Breast epithelium (tissue), 3 donors: ENCODE measurements around the gene VRK1.

Source experiments
- CTCF ChIP-seq, 3 donors: fragments of 450-650 bp; IDR thresholded peaks; one replicate each; pipeline ENCODE4 v1.5.1; 2016 to 2017; ENCODE audit warnings: antibody characterized with exemption in 3 of 3, mild to moderate bottlenecking in 3 of 3, moderate library complexity in 3 of 3
- POLR2A ChIP-seq: fragments of 450-650 bp; IDR thresholded peaks from one replicate; pipeline ENCODE4 v1.6.1; 2016; ENCODE audit warnings: antibody characterized with exemption, mild to moderate bottlenecking, moderate library complexity
- POLR2AphosphoS5 ChIP-seq, 3 donors: sonication (generic); formaldehyde crosslinking; IDR thresholded peaks; one replicate each; pipeline ENCODE4 v1.6.1; 2017; ENCODE audit warnings: antibody characterized with exemption in 3 of 3

GRCh38 chr14:96920023-96920422 is 122.8 kb downstream of the VRK1 start:
- TF ChIP-seq CTCF (IDR thresholded peaks at IDR 0.05): no peak
- TF ChIP-seq POLR2AphosphoS5 (IDR thresholded peaks at IDR 0.05): no peak
- TF ChIP-seq POLR2A: no peak
